Measurements from ENCODE around the gene HEMK1. TPM values are rescaled to one million over a fixed set of nuclear protein-coding genes. Genes with fewer than 3 reads are reported as not detected.

Gene HEMK1
- total and polyA plus RNA-seq, 4 donors, result 3.7 to 9.5 (median 8.9) TPM

DNA sequence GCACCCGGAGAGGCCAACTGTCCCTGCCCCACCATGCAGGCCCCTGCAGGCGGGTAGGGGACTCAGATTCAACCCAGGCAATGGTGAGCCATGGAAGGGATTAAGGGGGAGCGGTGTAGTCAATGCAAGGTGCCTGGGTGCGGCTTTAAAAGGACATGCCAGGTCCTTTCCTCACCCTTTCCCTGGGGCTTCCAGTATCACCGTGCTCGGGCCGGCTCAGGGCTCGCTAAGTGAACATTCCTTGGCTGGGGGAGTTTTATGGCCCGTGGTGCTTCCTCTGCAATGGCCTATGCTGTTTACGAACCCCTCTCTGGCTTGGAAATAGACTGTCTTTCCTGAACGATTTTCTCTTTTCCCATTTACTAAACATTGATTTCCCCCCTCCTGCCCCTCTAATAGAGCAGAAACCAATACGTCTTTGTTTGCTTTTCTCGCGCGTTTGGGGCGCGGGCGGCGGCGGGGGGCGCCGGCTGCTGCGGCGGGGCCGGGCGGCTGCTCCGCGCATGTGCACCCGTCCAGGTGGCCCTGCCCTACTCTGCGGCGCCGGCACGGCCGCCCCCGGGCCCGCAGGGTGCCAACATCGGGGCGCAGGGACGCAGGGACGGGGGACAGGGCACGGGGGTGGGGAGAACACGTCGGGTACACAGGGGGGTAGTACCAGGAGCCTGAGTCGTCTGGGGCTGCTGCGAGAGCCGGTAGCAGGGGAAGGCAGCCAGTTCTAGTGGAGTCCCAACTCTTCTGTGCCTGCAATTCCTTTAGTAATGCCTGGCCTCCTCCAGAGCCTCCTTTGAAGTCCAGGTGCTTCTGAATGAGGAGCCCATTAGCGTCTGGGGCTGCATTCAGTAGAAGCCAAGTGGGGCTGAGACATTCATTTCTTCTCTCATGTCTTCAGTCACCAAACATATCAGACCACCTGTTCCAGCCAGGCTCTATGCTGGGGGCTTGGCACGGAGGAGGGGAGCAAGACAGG is 39.0 kb upstream of the HEMK1 start (continued):
- no peak for TF ChIP-seq CTCF (IDR thresholded peaks at IDR 0.05; ENCODE audit: low read depth, low read length, missing input control)
- no peak for TF ChIP-seq NR2F2 (IDR thresholded peaks at IDR 0.05)

- no peak for DNase-seq (ENCODE audit: low spot score)
- Histone ChIP-seq H3K9me3 (ENCODE audit: control insufficient read depth in 4 of 4, low read length in 3 of 4) (no peaks in the 10 kb centered on the region), H3K4me3 (ENCODE audit: low read depth in 1 of 3, low read length in 3 of 3) (no peak overlapping the region), H3K27ac (ENCODE audit: low read depth in 1 of 2, low read length in 2 of 2) (no peak overlapping the region), H3K36me3 (ENCODE audit: control insufficient read depth in 4 of 4, insufficient read depth in 3 of 4, low read depth in 1 of 4, low read length in 3 of 4) (no peaks in the 10 kb centered on the region), H3K9ac (ENCODE audit: low read depth in 1 of 2, low read length in 2 of 2) (no peak overlapping the region), H3K27me3 (ENCODE audit: control insufficient read depth in 4 of 4, insufficient read depth in 4 of 4, low read length in 3 of 4) (no peaks in the 10 kb centered on the region), H3K4me1 (ENCODE audit: control insufficient read depth in 4 of 4, insufficient read depth in 4 of 4, low read length in 3 of 4) (no peaks in the 10 kb centered on the region)
- TF ChIP-seq RAD21 (IDR thresholded peaks at IDR 0.05) (no peak), FOXA2 (IDR thresholded peaks at IDR 0.05) (no peak), FOXA1 (IDR thresholded peaks at IDR 0.05) (no peak), RXRA (IDR thresholded peaks at IDR 0.05) (no peak), YY1 (IDR thresholded peaks at IDR 0.05) (no peak), HNF4G (IDR thresholded peaks at IDR 0.05) (no peak), SP1 (IDR thresholded peaks at IDR 0.05) (no peak)
- TF ChIP-seq, protein P1, sequence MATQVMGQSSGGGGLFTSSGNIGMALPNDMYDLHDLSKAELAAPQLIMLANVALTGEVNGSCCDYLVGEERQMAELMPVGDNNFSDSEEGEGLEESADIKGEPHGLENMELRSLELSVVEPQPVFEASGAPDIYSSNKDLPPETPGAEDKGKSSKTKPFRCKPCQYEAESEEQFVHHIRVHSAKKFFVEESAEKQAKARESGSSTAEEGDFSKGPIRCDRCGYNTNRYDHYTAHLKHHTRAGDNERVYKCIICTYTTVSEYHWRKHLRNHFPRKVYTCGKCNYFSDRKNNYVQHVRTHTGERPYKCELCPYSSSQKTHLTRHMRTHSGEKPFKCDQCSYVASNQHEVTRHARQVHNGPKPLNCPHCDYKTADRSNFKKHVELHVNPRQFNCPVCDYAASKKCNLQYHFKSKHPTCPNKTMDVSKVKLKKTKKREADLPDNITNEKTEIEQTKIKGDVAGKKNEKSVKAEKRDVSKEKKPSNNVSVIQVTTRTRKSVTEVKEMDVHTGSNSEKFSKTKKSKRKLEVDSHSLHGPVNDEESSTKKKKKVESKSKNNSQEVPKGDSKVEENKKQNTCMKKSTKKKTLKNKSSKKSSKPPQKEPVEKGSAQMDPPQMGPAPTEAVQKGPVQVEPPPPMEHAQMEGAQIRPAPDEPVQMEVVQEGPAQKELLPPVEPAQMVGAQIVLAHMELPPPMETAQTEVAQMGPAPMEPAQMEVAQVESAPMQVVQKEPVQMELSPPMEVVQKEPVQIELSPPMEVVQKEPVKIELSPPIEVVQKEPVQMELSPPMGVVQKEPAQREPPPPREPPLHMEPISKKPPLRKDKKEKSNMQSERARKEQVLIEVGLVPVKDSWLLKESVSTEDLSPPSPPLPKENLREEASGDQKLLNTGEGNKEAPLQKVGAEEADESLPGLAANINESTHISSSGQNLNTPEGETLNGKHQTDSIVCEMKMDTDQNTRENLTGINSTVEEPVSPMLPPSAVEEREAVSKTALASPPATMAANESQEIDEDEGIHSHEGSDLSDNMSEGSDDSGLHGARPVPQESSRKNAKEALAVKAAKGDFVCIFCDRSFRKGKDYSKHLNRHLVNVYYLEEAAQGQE (IDR thresholded peaks at IDR 0.05), result no peak
- WGBS, result 92% methylated on average over 4 of the region's 4 CpGs
Measured at GRCh38 chr3:50531201-50531600, 38.1 kb upstream of the HEMK1 start.

GRCh38 chr3:50532062-50532705 is 37.1 kb upstream of the HEMK1 start:
- Histone ChIP-seq H3K27ac (ENCODE audit: low read depth in 1 of 2, low read length in 2 of 2) (no peak overlapping the region), H3K4me3 (ENCODE audit: low read depth in 1 of 3, low read length in 3 of 3) (no peak overlapping the region), H3K9me3 (ENCODE audit: control insufficient read depth in 4 of 4, low read length in 3 of 4) (no peaks in the 10 kb centered on the region), H3K27me3 (ENCODE audit: control insufficient read depth in 4 of 4, insufficient read depth in 4 of 4, low read length in 3 of 4) (peaks cover 0 to 2% (median 0%) of the 10 kb centered on the region in 4 donors), H3K9ac (ENCODE audit: low read depth in 1 of 2, low read length in 2 of 2) (no peak overlapping the region), H3K4me1 (ENCODE audit: control insufficient read depth in 4 of 4, insufficient read depth in 4 of 4, low read length in 3 of 4) (no peaks in the 10 kb centered on the region), H3K36me3 (ENCODE audit: control insufficient read depth in 4 of 4, insufficient read depth in 3 of 4, low read depth in 1 of 4, low read length in 3 of 4) (no peaks in the 10 kb centered on the region)
- WGBS, result 84% methylated on average over 9 of the region's 9 CpGs
- no peak for TF ChIP-seq FOXA2 (IDR thresholded peaks at IDR 0.05)
- TF ChIP-seq CTCF (IDR thresholded peaks at IDR 0.05; ENCODE audit: low read depth, low read length, missing input control), result peak; percentile 13
- peak; percentile 24 for TF ChIP-seq NR2F2 (IDR thresholded peaks at IDR 0.05)
- no peak for DNase-seq (ENCODE audit: low spot score)

All from liver (tissue), 9 donors.